PC-9 (cell line): ENCODE results near the gene ANKRD17.

Experiments
- EZH2 ChIP-seq: fragments of 200-600 bp; sonication (generic); IDR thresholded peaks from 2 replicates; pipeline ENCODE4 v1.8.0; 2017; ENCODE audit warnings: antibody characterized with exemption, low read depth
- TF ChIP-seq, protein P1 (sequence below): fragments of 200-600 bp; sonication (generic); conservative IDR thresholded peaks from 2 replicates; pipeline ENCODE4 v1.6.1; 2017; ENCODE audit warnings: mixed run types, antibody characterized with exemption, mild to moderate bottlenecking, moderate library complexity

DNA sequence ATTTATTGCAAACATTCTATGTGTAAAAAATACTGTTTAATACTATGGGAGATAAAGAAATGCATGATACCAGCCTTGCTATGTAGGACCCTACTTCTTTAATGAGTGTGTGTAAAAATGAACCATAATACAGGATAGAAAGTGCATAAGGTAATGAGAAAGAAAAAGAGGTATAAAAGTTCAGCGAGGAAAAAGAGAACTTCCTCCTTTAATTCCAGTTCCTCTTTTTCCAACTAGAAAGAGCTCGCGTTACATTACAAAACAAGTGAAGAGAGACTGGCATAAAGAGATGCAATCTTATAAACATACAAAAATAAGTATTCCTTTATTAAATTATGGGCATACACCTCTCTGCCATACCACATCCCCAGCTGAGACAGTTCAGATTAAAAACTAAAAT lies 77.4 kb downstream of the ANKRD17 start:
- TF ChIP-seq, protein P1, sequence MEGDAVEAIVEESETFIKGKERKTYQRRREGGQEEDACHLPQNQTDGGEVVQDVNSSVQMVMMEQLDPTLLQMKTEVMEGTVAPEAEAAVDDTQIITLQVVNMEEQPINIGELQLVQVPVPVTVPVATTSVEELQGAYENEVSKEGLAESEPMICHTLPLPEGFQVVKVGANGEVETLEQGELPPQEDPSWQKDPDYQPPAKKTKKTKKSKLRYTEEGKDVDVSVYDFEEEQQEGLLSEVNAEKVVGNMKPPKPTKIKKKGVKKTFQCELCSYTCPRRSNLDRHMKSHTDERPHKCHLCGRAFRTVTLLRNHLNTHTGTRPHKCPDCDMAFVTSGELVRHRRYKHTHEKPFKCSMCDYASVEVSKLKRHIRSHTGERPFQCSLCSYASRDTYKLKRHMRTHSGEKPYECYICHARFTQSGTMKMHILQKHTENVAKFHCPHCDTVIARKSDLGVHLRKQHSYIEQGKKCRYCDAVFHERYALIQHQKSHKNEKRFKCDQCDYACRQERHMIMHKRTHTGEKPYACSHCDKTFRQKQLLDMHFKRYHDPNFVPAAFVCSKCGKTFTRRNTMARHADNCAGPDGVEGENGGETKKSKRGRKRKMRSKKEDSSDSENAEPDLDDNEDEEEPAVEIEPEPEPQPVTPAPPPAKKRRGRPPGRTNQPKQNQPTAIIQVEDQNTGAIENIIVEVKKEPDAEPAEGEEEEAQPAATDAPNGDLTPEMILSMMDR, result no peak
- no peak for TF ChIP-seq EZH2
